Progenitor cell of endocrine pancreas (in vitro differentiated cells): ENCODE results near the gene CMTM6. TPM values are rescaled to one million over a fixed set of nuclear protein-coding genes. Genes with fewer than 3 reads are reported as not detected.
"Not testable (repeated sequence)": the region's sequence is repeated elsewhere in the genome, so short reads cannot be mapped to it uniquely, and the experiment has no call there.

Experiments
- DNase-seq: peaks from one replicate; pipeline ENCODE4 v3.0.0; 2021; ENCODE audit warnings: low spot score; ENCODE audit not compliant: unreplicated experiment
- H3K27ac Mint-ChIP-seq: 2 replicates; pipeline ENCODE4 v1.8.0; 2021; ENCODE audit warnings: mild to moderate bottlenecking, moderate library complexity, mixed read lengths
- H3K27me3 Mint-ChIP-seq: 2 replicates; pipeline ENCODE4 v1.8.0; 2021; ENCODE audit warnings: mixed read lengths
- H3K36me3 Mint-ChIP-seq: 2 replicates; pipeline ENCODE4 v1.8.0; 2022; ENCODE audit warnings: mixed read lengths; ENCODE audit not compliant: insufficient read depth
- H3K4me1 Mint-ChIP-seq: 2 replicates; pipeline ENCODE4 v1.8.0; 2021; ENCODE audit warnings: low read depth, mixed read lengths
- H3K4me3 Mint-ChIP-seq: 2 replicates; pipeline ENCODE4 v1.8.0; 2021; ENCODE audit warnings: low read depth, mild to moderate bottlenecking, moderate library complexity, mixed read lengths
- H3K9me3 Mint-ChIP-seq: 2 replicates; pipeline ENCODE4 v1.8.0; 2021; ENCODE audit warnings: low read depth, mixed read lengths
- CTCF ChIP-seq: fragments of 200-600 bp; sonication (generic); IDR thresholded peaks from one replicate; pipeline ENCODE4 v1.5.0; 2021; ENCODE audit warnings: antibody characterized with exemption, mild to moderate bottlenecking; ENCODE audit not compliant: unreplicated experiment
- total RNA-seq: library from RNA; stranded (reverse); gene quantifications from 2 replicates; pipeline ENCODE4 v1.2.1, GENCODE V29; 2021

CMTM6 gene
- total RNA-seq, 1 donor from 2014 or later = 52.7 TPM

GRCh38 chr3:32480604-32481003, 22.0 kb downstream of the CMTM6 start:
- Mint-ChIP-seq H3K27me3 (no peaks in the 10 kb centered on the region), H3K36me3 (peaks cover 28% of the 10 kb centered on the region), H3K9me3 (peaks cover 3% of the 10 kb centered on the region), H3K4me3 (no peak overlapping the region), H3K4me1 (peaks cover 1% of the 10 kb centered on the region), H3K27ac (no peak overlapping the region)
- no peak for DNase-seq
- TF ChIP-seq CTCF = no peak

GRCh38 chr3:32474201-32474600, 28.5 kb downstream of the CMTM6 start:
- peaks cover 1% of the 10 kb centered on the region for H3K4me1 Mint-ChIP-seq
- no peak overlapping the region for H3K4me3 Mint-ChIP-seq
- peaks cover 3% of the 10 kb centered on the region for H3K9me3 Mint-ChIP-seq
- peaks cover 24% of the 10 kb centered on the region for H3K36me3 Mint-ChIP-seq
- H3K27me3 Mint-ChIP-seq = no peaks in the 10 kb centered on the region
- no peak for TF ChIP-seq CTCF
- DNase-seq = no peak
- H3K27ac Mint-ChIP-seq = no peak overlapping the region

GRCh38 chr3:32472151-32472550, 30.5 kb downstream of the CMTM6 start:
- H3K4me1 Mint-ChIP-seq, H3K27me3 Mint-ChIP-seq, H3K4me3 Mint-ChIP-seq, H3K27ac Mint-ChIP-seq, H3K9me3 Mint-ChIP-seq, DNase-seq: not testable (repeated sequence)
- H3K36me3 Mint-ChIP-seq = peaks cover 12% of the 10 kb centered on the region

- Mint-ChIP-seq H3K4me3 (no peak overlapping the region), H3K27me3 (peaks cover 2% of the 10 kb centered on the region), H3K4me1 (no peaks in the 10 kb centered on the region), H3K36me3 (peaks cover 10% of the 10 kb centered on the region), H3K9me3 (no peaks in the 10 kb centered on the region), H3K27ac (no peak overlapping the region)
- TF ChIP-seq CTCF = no peak
- DNase-seq = no peak
These were observed 31.4 kb downstream of the CMTM6 start for GRCh38 chr3:32471246-32471645.

- Mint-ChIP-seq H3K9me3 (no peaks in the 10 kb centered on the region), H3K4me1 (no peaks in the 10 kb centered on the region), H3K36me3 (peaks cover 10% of the 10 kb centered on the region), H3K27ac (no peak overlapping the region), H3K27me3 (peaks cover 10% of the 10 kb centered on the region), H3K4me3 (no peak overlapping the region)
- no peak for DNase-seq
- no peak for TF ChIP-seq CTCF
These were observed 32.3 kb downstream of the CMTM6 start for GRCh38 chr3:32470362-32470761.

- no peak for DNase-seq
- no peaks in the 10 kb centered on the region for H3K9me3 Mint-ChIP-seq
- H3K4me1 Mint-ChIP-seq = no peaks in the 10 kb centered on the region
- peaks cover 9% of the 10 kb centered on the region for H3K36me3 Mint-ChIP-seq
- TF ChIP-seq CTCF = no peak
- peaks cover 14% of the 10 kb centered on the region for H3K27me3 Mint-ChIP-seq
- no peak overlapping the region for H3K4me3 Mint-ChIP-seq
- no peak overlapping the region for H3K27ac Mint-ChIP-seq
These were observed 33.3 kb downstream of the CMTM6 start for GRCh38 chr3:32469151-32469874.
